Heart right ventricle (tissue), 16 donors: Measurements from ENCODE around the gene RBM38. TPM values are rescaled to one million over a fixed set of nuclear protein-coding genes. Genes with fewer than 3 reads are reported as not detected.
A peak's percentile ranks its signal among the peaks of the same experiment; 100 is the strongest.

ENCODE experiments used
- ATAC-seq, 8 donors: fragments of 200-7000 bp; cut with Tn5 transposase; one replicate each; pipeline ENCODE4 v1.9.1; 2020; ENCODE audit warnings: mild to moderate bottlenecking in 8 of 8, moderate library complexity in 8 of 8, moderate number of reproducible peaks in 1 of 8
- DNase-seq, 2 donors: peaks; one replicate each; pipeline ENCODE4 v3.0.0-alpha.2; 2020
- H3K27ac ChIP-seq, 10 donors: fragments of 200-600 bp; sonication (generic) in 2 of 10; one replicate each; pipeline versions ENCODE4 v1.5.0 to v1.8.0; 2020 to 2022; ENCODE audit warnings: mild to moderate bottlenecking in 3 of 10
- H3K27me3 ChIP-seq, 7 donors: fragments of 200-600 bp; one replicate each; pipeline ENCODE4 v1.8.0; 2021 to 2022; ENCODE audit warnings: mild to moderate bottlenecking in 2 of 7
- H3K36me3 ChIP-seq, 9 donors: fragments of 200-600 bp; sonication (generic) in 1 of 9; one replicate each; pipeline versions ENCODE4 v1.5.0 to v1.8.0; 2020 to 2022; ENCODE audit warnings: mild to moderate bottlenecking in 2 of 9
- H3K4me1 ChIP-seq, 9 donors: fragments of 200-600 bp; sonication (generic) in 1 of 9; one replicate each; pipeline versions ENCODE4 v1.5.0 to v1.8.0; 2020 to 2022; ENCODE audit warnings: mild to moderate bottlenecking in 4 of 9
- H3K4me3 ChIP-seq, 10 donors: fragments of 200-600 bp; sonication (generic) in 2 of 10; one replicate each; pipeline versions ENCODE4 v1.5.0 to v1.8.0; 2020 to 2022; ENCODE audit warnings: mild to moderate bottlenecking in 7 of 10, moderate library complexity in 2 of 10
- H3K9me3 ChIP-seq, 11 donors: fragments of 200-600 bp in 10 of 11; sonication (generic) in 2 of 11; one replicate each; pipeline versions ENCODE4 v1.5.0 to v1.8.0; 2013 to 2022; ENCODE audit warnings: mild to moderate bottlenecking in 2 of 11, control low read depth in 1 of 11, moderate library complexity in 1 of 11
- WGBS, 2 donors: extraction: QIAGEN DNeasy Blood & Tissue Kit; methylation state at CpG; one replicate each; pipeline ENCODE4 v1.1.7; 2013; ENCODE audit warnings: inconsistent platforms in 1 of 2; 5-methylcytosine and 5-hydroxymethylcytosine counted together
- intact Hi-C, 10 donors: fragments of 100-400 bp; cut with DNase I; formaldehyde crosslinking; loops; one replicate each; pipeline versions ENCODE4 v1.11.1 to v1.14.2; 2022
- polyA plus RNA-seq, 2 donors: library from polyadenylated mRNA; stranded (reverse); fragments of 200-250 nt; gene quantifications; one replicate each; pipeline ENCODE4 v1.2.3, GENCODE V29; 2013
- total RNA-seq, 10 donors: library from RNA; stranded (reverse); fragmentation: NEBNext Ultra II Directional in 3 of 10; extraction: Animal tissue kit (Norgen Biotek cat#: 25700) in 3 of 10; gene quantifications; one replicate each; pipeline versions ENCODE4 v1.2.1 to v1.2.4, GENCODE V29; 2021 to 2023
- TF ChIP-seq, protein P1 (sequence below), 9 donors: fragments of 200-600 bp; sonication (generic) in 2 of 9; IDR thresholded peaks; one replicate each; pipeline versions ENCODE4 v1.5.0 to v1.8.0; 2021 to 2022; ENCODE audit warnings: antibody characterized with exemption in 9 of 9, mild to moderate bottlenecking in 5 of 9, moderate library complexity in 1 of 9
- donor health status: Arrhythmogenic right ventricular cardiomyopathy.
- donor health status: ischemic (EF 13 %, LVEDD 7.1; RV severe dilation, severe dysfunction).
- donor health status: healthy with polysubstance abuse.
- donor health status: DM: no; HTN: yes; CAD: no.
- donor health status: DM: no; HTN: no; CAD: no.
- donor health status: ischemic (EF 25% LVEDD 6.9; RV normal size, moderate dysfunction).
- donor health status: ischemic (EF 25% LVEDD 5.7; RV mildly dilated, moderate dysfunction).
- donor health status: healthy.
- donor health status: DM: yes; HTN: yes; CAD: no.
- donor health status: Ischemic cardiomyopathy.
- donor health status: ischemic (EF 35%, LVEDD 5.7; RV mildly dilated, moderate dysfunction).
- donor health status: nonischemic (EF 11% LVEDD 7.7; RV severe dilation, severe dysfunction).
- donor health status: DM: yes; HTN: yes; CAD: no.
- donor health status: PGD.
- donor health status: ischemic (EF 29% LVEDD 5.4; RV normal size, mild dysfunction).
- donor health status: nonischemic (EF 23%, LVEDD 6.1; RV moderate dilation, normal function).

RBM38 gene
- total and polyA plus RNA-seq, 12 donors: 35.5 to 119 (median 50.2) TPM

DNA sequence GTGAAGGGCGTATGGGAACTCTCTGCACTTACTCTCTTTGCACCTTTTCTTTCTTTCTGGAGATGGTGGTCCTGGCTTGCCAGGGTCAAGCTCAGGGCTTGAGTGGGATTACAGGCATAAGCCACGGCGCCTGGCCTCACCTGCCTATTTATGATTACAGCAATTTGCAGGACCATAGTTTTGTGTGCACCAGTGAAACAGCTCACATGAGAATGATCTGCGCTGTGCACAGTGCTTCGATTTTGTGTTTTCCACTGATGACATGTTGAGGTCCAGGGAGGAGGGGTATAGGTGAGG lies 40.3 kb downstream of the RBM38 start:
- DNase-seq (no peak), ATAC-seq (no peak)
- Histone ChIP-seq H3K4me3 (no peak overlapping the region), H3K36me3 (no peaks in the 10 kb centered on the region), H3K27ac (no peak overlapping the region), H3K27me3 (no peaks in the 10 kb centered on the region), H3K4me1 (peaks cover 13 to 71% (median 41%) of the 10 kb centered on the region in 9 donors), H3K9me3 (peaks cover 0 to 4% (median 0%) of the 10 kb centered on the region in 11 donors)
- intact Hi-C loops: loop anchor here in 6 of 10 donors (5.0 to 10.0 kb wide), 4 partner anchors 34 to 66 kb away; no protein-coding TSS in a partner anchor
- WGBS, 2 donors: 76 to 90% methylated on average over 5 of the region's 5 CpGs
- TF ChIP-seq, protein P1, sequence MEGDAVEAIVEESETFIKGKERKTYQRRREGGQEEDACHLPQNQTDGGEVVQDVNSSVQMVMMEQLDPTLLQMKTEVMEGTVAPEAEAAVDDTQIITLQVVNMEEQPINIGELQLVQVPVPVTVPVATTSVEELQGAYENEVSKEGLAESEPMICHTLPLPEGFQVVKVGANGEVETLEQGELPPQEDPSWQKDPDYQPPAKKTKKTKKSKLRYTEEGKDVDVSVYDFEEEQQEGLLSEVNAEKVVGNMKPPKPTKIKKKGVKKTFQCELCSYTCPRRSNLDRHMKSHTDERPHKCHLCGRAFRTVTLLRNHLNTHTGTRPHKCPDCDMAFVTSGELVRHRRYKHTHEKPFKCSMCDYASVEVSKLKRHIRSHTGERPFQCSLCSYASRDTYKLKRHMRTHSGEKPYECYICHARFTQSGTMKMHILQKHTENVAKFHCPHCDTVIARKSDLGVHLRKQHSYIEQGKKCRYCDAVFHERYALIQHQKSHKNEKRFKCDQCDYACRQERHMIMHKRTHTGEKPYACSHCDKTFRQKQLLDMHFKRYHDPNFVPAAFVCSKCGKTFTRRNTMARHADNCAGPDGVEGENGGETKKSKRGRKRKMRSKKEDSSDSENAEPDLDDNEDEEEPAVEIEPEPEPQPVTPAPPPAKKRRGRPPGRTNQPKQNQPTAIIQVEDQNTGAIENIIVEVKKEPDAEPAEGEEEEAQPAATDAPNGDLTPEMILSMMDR (IDR thresholded peaks at IDR 0.05): no peak

- no peak for DNase-seq
- Histone ChIP-seq H3K36me3 (no peaks in the 10 kb centered on the region), H3K4me1 (peaks cover 13 to 71% (median 41%) of the 10 kb centered on the region in 9 donors), H3K27me3 (no peaks in the 10 kb centered on the region), H3K4me3 (no peak overlapping the region), H3K27ac (peak overlapping the region in 9 of 10 donors; percentile 43 to 71 (median 61)), H3K9me3 (peaks cover 0 to 4% (median 0%) of the 10 kb centered on the region in 11 donors)
- intact Hi-C loops: loop anchor here in 6 of 10 donors (5.0 to 10.0 kb wide), 4 partner anchors 35 to 65 kb away; no protein-coding TSS in a partner anchor
- WGBS, 2 donors: 81 to 82% methylated on average over 7 of the region's 7 CpGs
- ATAC-seq: no peak
- TF ChIP-seq, protein P1 (IDR thresholded peaks at IDR 0.05): no peak
Measured at GRCh38 chr20:57432480-57432861, 41.3 kb downstream of the RBM38 start.

GRCh38 chr20:57432862-57433491 lies 41.8 kb downstream of the RBM38 start:
- TF ChIP-seq, protein P1 (IDR thresholded peaks at IDR 0.05): no peak
- 25 to 29% methylated on average over 13 of the region's 13 CpGs for WGBS, 2 donors
- intact Hi-C loops: loop anchor here in 6 of 10 donors (5.0 to 10.0 kb wide), 4 partner anchors 36 to 64 kb away; no protein-coding TSS in a partner anchor
- Histone ChIP-seq H3K4me3 (no peak overlapping the region), H3K36me3 (no peaks in the 10 kb centered on the region), H3K27me3 (no peaks in the 10 kb centered on the region), H3K4me1 (peaks cover 13 to 72% (median 41%) of the 10 kb centered on the region in 9 donors), H3K9me3 (peaks cover 0 to 4% (median 0%) of the 10 kb centered on the region in 11 donors), H3K27ac (peak overlapping the region in 9 of 10 donors; percentile 43 to 71 (median 61))
- peak; percentile 65 to 66 for DNase-seq
- peak; percentile 59 to 89 (median 84) for ATAC-seq

DNA sequence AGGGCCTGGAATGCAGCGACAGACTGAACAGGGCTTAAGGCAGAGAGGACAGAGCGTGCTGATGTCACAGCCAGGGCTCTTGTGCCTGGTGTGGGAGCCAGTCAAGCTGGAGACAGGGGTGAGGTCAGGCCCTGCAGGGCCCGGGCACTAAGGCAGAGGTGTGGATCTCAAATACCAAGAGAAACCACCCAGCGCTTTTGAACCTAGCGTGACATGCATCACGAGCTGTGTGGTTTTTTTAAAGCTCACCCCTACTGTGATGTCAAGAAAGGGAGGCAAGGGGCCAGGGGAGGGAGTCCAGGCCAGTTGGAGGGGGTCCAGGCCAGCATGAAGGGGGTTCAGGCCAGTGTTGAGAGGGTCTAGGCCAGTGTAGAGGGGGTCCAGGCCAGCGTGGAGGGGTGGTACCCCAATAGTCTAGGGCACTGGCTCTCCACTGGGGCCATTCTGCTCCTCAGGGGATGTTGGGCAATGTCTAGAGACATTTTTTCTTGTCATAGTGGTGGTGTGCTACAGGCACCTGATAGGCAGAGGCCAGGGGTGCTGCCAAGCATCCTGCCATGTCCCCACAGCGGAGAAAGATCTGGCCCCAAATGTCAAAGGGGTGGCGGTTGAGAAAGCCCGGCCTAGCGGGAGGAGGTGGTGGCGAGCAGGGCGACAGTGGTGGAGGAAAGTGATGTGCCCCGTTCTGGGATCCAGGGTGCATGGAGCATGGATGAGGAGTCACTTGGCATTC lies 42.6 kb downstream of the RBM38 start:
- 89 to 92% methylated on average over 14 of the region's 14 CpGs for WGBS, 2 donors

More for the DNA sequence above, 42.6 kb downstream of the RBM38 start:
- Histone ChIP-seq H3K27me3 (no peaks in the 10 kb centered on the region), H3K9me3 (peaks cover 0 to 4% (median 0%) of the 10 kb centered on the region in 11 donors), H3K4me3 (no peak overlapping the region), H3K4me1 (peaks cover 16 to 79% (median 42%) of the 10 kb centered on the region in 9 donors), H3K36me3 (no peaks in the 10 kb centered on the region), H3K27ac (peak overlapping the region in 9 of 10 donors; percentile 28 to 71 (median 61))
- ATAC-seq (peak in 7 of 8 donors; percentile 23 to 79 (median 40)), DNase-seq (peak in 1 of 2 donors; percentile 43)
- TF ChIP-seq, protein P1 (IDR thresholded peaks at IDR 0.05): no peak
- intact Hi-C loops: loop anchor here in 6 of 10 donors (2.0 to 10.0 kb wide), 5 partner anchors 37 to 63 kb away; no protein-coding TSS in a partner anchor
